SK-N-SH (cell line): ENCODE results near the gene C1orf210. TPM values are rescaled to one million over a fixed set of nuclear protein-coding genes. Genes with fewer than 3 reads are reported as not detected.

ENCODE experiments used
- CTCF ChIA-PET: fragments of 300-600, 350-600 bp; formaldehyde crosslinking; extraction: SDS; loops from one replicate; lab custom pipeline; 2021; lab: Yijun Ruan, JAX
- POLR2A ChIA-PET: fragments of 350-600 bp; sonication (Branson Sonifier 250); formaldehyde crosslinking; extraction: SDS; loops from one replicate; lab custom pipeline; 2020; ENCODE audit warnings: antibody characterized with exemption, inconsistent platforms; lab: Yijun Ruan, JAX
- DNase-seq: peaks from one replicate; pipeline ENCODE4 v3.0.0; 2012
- H2AFZ ChIP-seq: fragments of 200-600 bp; sonication (generic); 2 replicates; pipeline ENCODE4 v1.8.1; 2016; ENCODE audit warnings: antibody characterized with exemption, mild to moderate bottlenecking, low read depth
- H3F3A ChIP-seq: fragments of 200-600 bp; sonication (generic); replicated peaks from 2 replicates; pipeline ENCODE3; 2016; ENCODE audit warnings: antibody characterized with exemption, mild to moderate bottlenecking; ENCODE audit not compliant: insufficient read depth
- H3K27ac ChIP-seq, 2 experiments: fragments of 200-500 bp in 1 of 2; fragments of 200-600 bp in 1 of 2; sonication (Bioruptor generic) in 1 of 2; sonication (generic), shearing (Covaris generic) in 1 of 2; 2 replicates each; pipeline versions ENCODE4 v1.5.1 to v1.6.1; 2014 to 2016; ENCODE audit warnings: low read depth in 2 of 2, inconsistent platforms in 1 of 2, low read length in 1 of 2, mild to moderate bottlenecking in 1 of 2, mixed read lengths in 1 of 2
- H3K27me3 ChIP-seq: fragments of 200-600 bp; sonication (generic), shearing (Covaris generic); 2 replicates; pipeline ENCODE4 v1.6.1; 2016; ENCODE audit warnings: mixed run types; ENCODE audit not compliant: insufficient read depth
- H3K36me3 ChIP-seq, 2 experiments: fragments of 200-500 bp in 1 of 2; fragments of 200-600 bp in 1 of 2; sonication (Bioruptor generic) in 1 of 2; sonication (generic) in 1 of 2; replicated peaks in 1 of 2; 2 replicates each; pipeline versions ENCODE3 to v1.5.1; 2014 to 2016; ENCODE audit warnings: low read length in 1 of 2, mild to moderate bottlenecking in 1 of 2; ENCODE audit not compliant: insufficient read depth in 2 of 2, control insufficient read depth in 1 of 2
- H3K4me1 ChIP-seq, 2 experiments: fragments of 200-500 bp in 1 of 2; fragments of 200-600 bp in 1 of 2; sonication (Bioruptor generic) in 1 of 2; sonication (generic), shearing (Covaris generic) in 1 of 2; 2 replicates each; pipeline versions ENCODE4 v1.5.1 to v1.6.1; 2014 to 2016; ENCODE audit warnings: low read depth in 1 of 2, low read length in 1 of 2, mixed run types in 1 of 2; ENCODE audit not compliant: insufficient read depth in 2 of 2, control insufficient read depth in 1 of 2
- H3K4me2 ChIP-seq: fragments of 200-600 bp; sonication (generic), shearing (Covaris generic); 2 replicates; pipeline ENCODE4 v1.6.1; 2017; ENCODE audit warnings: mixed run types
- H3K4me3 ChIP-seq, 2 experiments: fragments of 200-500 bp in 1 of 2; fragments of 200-600 bp in 1 of 2; sonication (Bioruptor generic) in 1 of 2; sonication (generic), shearing (Covaris generic) in 1 of 2; 2 replicates each; pipeline versions ENCODE4 v1.5.1 to v1.8.1; 2014 to 2016; ENCODE audit warnings: low read depth in 2 of 2, inconsistent platforms in 1 of 2, low read length in 1 of 2, mild to moderate bottlenecking in 1 of 2, mixed read lengths in 1 of 2, moderate library complexity in 1 of 2
- H3K79me2 ChIP-seq: fragments of 200-600 bp; sonication (generic); 2 replicates; pipeline ENCODE4 v1.8.1; 2017; ENCODE audit warnings: mild to moderate bottlenecking; ENCODE audit not compliant: insufficient read depth
- H3K9ac ChIP-seq: fragments of 200-600 bp; sonication (generic); 2 replicates; pipeline ENCODE4 v1.6.1; 2017; ENCODE audit warnings: mixed run types
- H3K9me2 ChIP-seq: fragments of 200-600 bp; sonication (generic); 2 replicates; pipeline ENCODE4 v1.6.1; 2017; ENCODE audit warnings: mixed run types
- H3K9me3 ChIP-seq: fragments of 200-600 bp; sonication (generic); 2 replicates; pipeline ENCODE4 v1.6.1; 2017; ENCODE audit warnings: mixed run types, mild to moderate bottlenecking, moderate library complexity
- H4K20me1 ChIP-seq: fragments of 200-600 bp; sonication (generic); 2 replicates; pipeline ENCODE4 v1.6.1; 2017; ENCODE audit warnings: mild to moderate bottlenecking, mixed run types; ENCODE audit not compliant: insufficient read depth
- FOSL2 ChIP-seq: IDR thresholded peaks from 2 replicates; pipeline ENCODE4 v1.4.0; 2012; ENCODE audit warnings: low read depth, mild to moderate bottlenecking, moderate library complexity, borderline replicate concordance
- FOXJ3 ChIP-seq: sonication (generic); formaldehyde crosslinking; IDR thresholded peaks from 2 replicates; pipeline ENCODE4 v1.5.1; 2020; ENCODE audit warnings: mild to moderate bottlenecking, missing genetic modification reagents
- FOXM1 ChIP-seq: IDR thresholded peaks from 2 replicates; pipeline ENCODE4 v1.4.0; 2012; ENCODE audit warnings: low read depth, mild to moderate bottlenecking
- GABPA ChIP-seq: IDR thresholded peaks from 2 replicates; pipeline ENCODE4 v1.4.0; 2012; ENCODE audit warnings: low read depth, mild to moderate bottlenecking
- GATA2 ChIP-seq: sonication (generic); formaldehyde crosslinking; IDR thresholded peaks from 2 replicates; pipeline ENCODE4 v1.5.0; 2020; ENCODE audit warnings: mild to moderate bottlenecking, missing genetic modification reagents
- MXI1 ChIP-seq: IDR thresholded peaks from 2 replicates; pipeline ENCODE4 v1.6.1; 2012; ENCODE audit warnings: mild to moderate bottlenecking, low read depth, low read length, improper control_type of control experiment
- RAD21 ChIP-seq: IDR thresholded peaks from 2 replicates; pipeline ENCODE4 v1.6.1; 2012; ENCODE audit warnings: mild to moderate bottlenecking, low read length
- RCOR1 ChIP-seq: fragments of 150-350 bp; IDR thresholded peaks from 2 replicates; pipeline ENCODE4 v1.6.1; 2017; ENCODE audit warnings: antibody characterized with exemption, low read length
- RXRA ChIP-seq: IDR thresholded peaks from 2 replicates; pipeline ENCODE4 v1.4.0; 2012; ENCODE audit warnings: low read depth, mild to moderate bottlenecking, borderline replicate concordance
- SMC3 ChIP-seq: IDR thresholded peaks from 2 replicates; pipeline ENCODE4 v1.6.1; 2012; ENCODE audit warnings: low read depth, low read length, improper control_type of control experiment
- WGBS: methylation state at CpG from one replicate; pipeline ENCODE4 v1.1.6; 2017; ENCODE audit warnings: low lambda C conversion rate; 5-methylcytosine and 5-hydroxymethylcytosine counted together
- polyA plus RNA-seq, 3 experiments: library from polyadenylated mRNA; depleted of rRNA; stranded (reverse); fragments of >200 nt; gene quantifications; 2 replicates each; pipeline ENCODE4 v1.2.3, GENCODE V29; 2012
- TF ChIP-seq, protein P1 (sequence below): fragments of 150-350 bp; IDR thresholded peaks from 2 replicates; pipeline ENCODE4 v1.6.1; 2017; ENCODE audit warnings: antibody characterized with exemption, low read length, low read depth, borderline replicate concordance
- TF ChIP-seq, protein P2 (sequence below): IDR thresholded peaks from 2 replicates; pipeline ENCODE4; 2012
- TF ChIP-seq, protein P3 (sequence below): fragments of 200-600 bp; sonication (generic); IDR thresholded peaks from 2 replicates; pipeline ENCODE4 v1.6.1; 2017; ENCODE audit warnings: antibody characterized with exemption, mild to moderate bottlenecking, moderate library complexity

The C1orf210 gene
- polyA plus RNA-seq, 1 of the 3 experiments (the other 2 are of a cell fraction) = not detected

DNA sequence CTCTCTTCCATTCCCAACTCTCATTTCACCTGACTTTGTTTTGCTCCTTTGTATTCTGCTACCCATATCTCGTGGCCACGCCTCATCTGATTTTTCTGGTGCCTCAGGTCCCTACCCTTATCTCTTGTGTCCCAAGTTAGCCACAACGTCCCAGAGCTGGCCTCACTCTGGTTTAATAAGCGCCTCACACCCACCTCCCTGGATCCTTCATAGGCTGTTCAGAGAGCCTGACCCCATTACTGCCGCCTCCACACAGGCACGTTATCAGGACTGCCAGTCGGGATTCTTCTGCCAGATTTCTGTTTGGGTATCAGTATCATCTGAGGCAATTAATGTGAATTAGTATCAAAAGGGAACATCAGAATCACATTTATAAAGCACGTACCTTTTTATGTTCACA lies 50.3 kb downstream of the C1orf210 start:
- no peak overlapping the region for H3K4me2 ChIP-seq
- H3K9ac ChIP-seq = no peak overlapping the region
- H4K20me1 ChIP-seq = no peaks in the 10 kb centered on the region
- TF ChIP-seq RCOR1 (peak; percentile 45; the same call in 1 of the 2 replicates), FOXJ3 (CRISPR knock-in tag) (no peak)
- no peaks in the 10 kb centered on the region for H3K27me3 ChIP-seq
- no peaks in the 10 kb centered on the region for H3K9me3 ChIP-seq
- 67% methylated on average over 8 of the region's 8 CpGs for WGBS
- H3K4me3 ChIP-seq = no peak overlapping the region
- no peak overlapping the region for H2AFZ ChIP-seq
- no peaks in the 10 kb centered on the region for H3K79me2 ChIP-seq
- H3F3A ChIP-seq = peaks cover 6% of the 10 kb centered on the region
- POLR2A ChIA-PET = no interaction called here
- no peaks in the 10 kb centered on the region for H3K36me3 ChIP-seq
- H3K4me1 ChIP-seq = peaks cover 6 to 8% of the 10 kb centered on the region in 2 experiments; a peak in 2 of 4 replicates
- H3K9me2 ChIP-seq = no peaks in the 10 kb centered on the region
- CTCF ChIA-PET = interaction anchor here (1.9 to 3.6 kb wide), 2 partner anchors 8 to 179 kb away, joined by 11 to 17 read pairs; no protein-coding TSS in a partner anchor
- no peak for DNase-seq
- no peak overlapping the region for H3K27ac ChIP-seq

DNA sequence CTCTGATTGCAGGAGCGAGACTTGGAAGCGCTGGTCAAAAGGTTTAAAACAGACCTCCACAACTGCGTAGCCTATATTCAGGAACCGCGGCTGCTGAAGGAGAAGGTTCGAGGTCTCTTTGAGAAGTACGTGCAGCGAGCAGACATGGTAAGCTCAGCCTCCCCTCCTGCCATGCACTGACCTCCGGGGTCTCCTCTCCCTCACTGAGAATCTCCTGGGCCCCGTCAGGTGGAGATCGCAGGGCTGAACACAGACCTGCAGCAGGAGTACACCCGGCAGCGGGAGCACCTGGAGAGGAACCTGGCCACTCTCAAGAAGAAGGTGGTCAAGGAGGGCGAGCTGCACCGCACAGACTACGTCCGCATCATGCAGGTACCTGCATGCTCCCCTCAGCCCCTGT lies 51.1 kb downstream of the C1orf210 start:
- Histone ChIP-seq H3K4me2 (no peak overlapping the region), H3K36me3 (no peaks in the 10 kb centered on the region), H3K4me1 (peaks cover 6 to 8% of the 10 kb centered on the region in 2 experiments; a peak in 2 of 4 replicates), H3F3A (peaks cover 6% of the 10 kb centered on the region), H3K27me3 (no peaks in the 10 kb centered on the region), H4K20me1 (no peaks in the 10 kb centered on the region), H3K79me2 (no peaks in the 10 kb centered on the region), H3K4me3 (no peak overlapping the region), H3K9ac (no peak overlapping the region), H3K27ac (no peak overlapping the region), H3K9me3 (no peaks in the 10 kb centered on the region), H3K9me2 (no peaks in the 10 kb centered on the region), H2AFZ (no peak overlapping the region)
- DNase-seq = no peak
- ChIA-PET CTCF (interaction anchor here (1.1 to 3.6 kb wide), 2 partner anchors 123 to 180 kb away, joined by 3 to 17 read pairs; no protein-coding TSS in a partner anchor), POLR2A (no interaction called here)
- 89% methylated on average over 17 of the region's 17 CpGs for WGBS
- TF ChIP-seq FOXM1 (no peak), SMC3 (no peak), MXI1 (no peak), FOSL2 (no peak), RCOR1 (no peak), RAD21 (no peak)
- TF ChIP-seq, protein P1, sequence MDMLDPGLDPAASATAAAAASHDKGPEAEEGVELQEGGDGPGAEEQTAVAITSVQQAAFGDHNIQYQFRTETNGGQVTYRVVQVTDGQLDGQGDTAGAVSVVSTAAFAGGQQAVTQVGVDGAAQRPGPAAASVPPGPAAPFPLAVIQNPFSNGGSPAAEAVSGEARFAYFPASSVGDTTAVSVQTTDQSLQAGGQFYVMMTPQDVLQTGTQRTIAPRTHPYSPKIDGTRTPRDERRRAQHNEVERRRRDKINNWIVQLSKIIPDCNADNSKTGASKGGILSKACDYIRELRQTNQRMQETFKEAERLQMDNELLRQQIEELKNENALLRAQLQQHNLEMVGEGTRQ = no peak
- TF ChIP-seq, protein P2, sequence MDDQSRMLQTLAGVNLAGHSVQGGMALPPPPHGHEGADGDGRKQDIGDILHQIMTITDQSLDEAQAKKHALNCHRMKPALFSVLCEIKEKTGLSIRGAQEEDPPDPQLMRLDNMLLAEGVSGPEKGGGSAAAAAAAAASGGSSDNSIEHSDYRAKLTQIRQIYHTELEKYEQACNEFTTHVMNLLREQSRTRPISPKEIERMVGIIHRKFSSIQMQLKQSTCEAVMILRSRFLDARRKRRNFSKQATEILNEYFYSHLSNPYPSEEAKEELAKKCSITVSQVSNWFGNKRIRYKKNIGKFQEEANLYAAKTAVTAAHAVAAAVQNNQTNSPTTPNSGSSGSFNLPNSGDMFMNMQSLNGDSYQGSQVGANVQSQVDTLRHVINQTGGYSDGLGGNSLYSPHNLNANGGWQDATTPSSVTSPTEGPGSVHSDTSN = no peak

DNA sequence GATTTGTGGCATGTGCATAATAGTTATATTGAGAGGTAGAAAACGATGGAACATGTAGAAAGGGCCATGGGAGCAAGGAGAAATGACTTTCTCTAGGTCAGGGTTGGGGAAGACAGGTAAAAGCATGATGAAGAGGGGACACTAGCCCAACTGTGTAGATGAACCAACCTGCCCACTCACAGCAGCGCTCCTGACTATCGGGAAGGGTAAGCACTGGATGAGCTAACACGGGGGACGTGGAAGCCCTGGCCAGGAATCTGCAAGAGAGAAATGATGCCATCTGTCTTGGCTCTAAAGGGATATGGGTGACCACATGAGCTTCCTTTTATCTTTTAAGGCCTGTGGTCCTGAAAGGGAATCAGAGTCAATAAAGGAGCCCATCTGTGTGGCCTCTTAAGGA lies 51.8 kb downstream of the C1orf210 start:
- no peak overlapping the region for H2AFZ ChIP-seq
- CTCF ChIA-PET = interaction anchor here (1.1 to 3.6 kb wide), 2 partner anchors 123 to 180 kb away, joined by 3 to 17 read pairs; no protein-coding TSS in a partner anchor
- H3K9ac ChIP-seq = no peak overlapping the region
- H3K36me3 ChIP-seq = no peaks in the 10 kb centered on the region
- no peaks in the 10 kb centered on the region for H4K20me1 ChIP-seq
- no peaks in the 10 kb centered on the region for H3K9me2 ChIP-seq
- no peaks in the 10 kb centered on the region for H3K9me3 ChIP-seq
- peaks cover 6 to 8% of the 10 kb centered on the region in 2 experiments; a peak in 2 of 4 replicates for H3K4me1 ChIP-seq
- H3K79me2 ChIP-seq = no peaks in the 10 kb centered on the region
- no peak for DNase-seq
- H3F3A ChIP-seq = peaks cover 6% of the 10 kb centered on the region
- WGBS = 86% methylated on average over 5 of the region's 5 CpGs
- H3K27me3 ChIP-seq = no peaks in the 10 kb centered on the region
- no peak overlapping the region for H3K4me3 ChIP-seq
- TF ChIP-seq RXRA (no peak), GABPA (no peak), GATA2 (CRISPR knock-in tag) (no peak)
- TF ChIP-seq, protein P3, sequence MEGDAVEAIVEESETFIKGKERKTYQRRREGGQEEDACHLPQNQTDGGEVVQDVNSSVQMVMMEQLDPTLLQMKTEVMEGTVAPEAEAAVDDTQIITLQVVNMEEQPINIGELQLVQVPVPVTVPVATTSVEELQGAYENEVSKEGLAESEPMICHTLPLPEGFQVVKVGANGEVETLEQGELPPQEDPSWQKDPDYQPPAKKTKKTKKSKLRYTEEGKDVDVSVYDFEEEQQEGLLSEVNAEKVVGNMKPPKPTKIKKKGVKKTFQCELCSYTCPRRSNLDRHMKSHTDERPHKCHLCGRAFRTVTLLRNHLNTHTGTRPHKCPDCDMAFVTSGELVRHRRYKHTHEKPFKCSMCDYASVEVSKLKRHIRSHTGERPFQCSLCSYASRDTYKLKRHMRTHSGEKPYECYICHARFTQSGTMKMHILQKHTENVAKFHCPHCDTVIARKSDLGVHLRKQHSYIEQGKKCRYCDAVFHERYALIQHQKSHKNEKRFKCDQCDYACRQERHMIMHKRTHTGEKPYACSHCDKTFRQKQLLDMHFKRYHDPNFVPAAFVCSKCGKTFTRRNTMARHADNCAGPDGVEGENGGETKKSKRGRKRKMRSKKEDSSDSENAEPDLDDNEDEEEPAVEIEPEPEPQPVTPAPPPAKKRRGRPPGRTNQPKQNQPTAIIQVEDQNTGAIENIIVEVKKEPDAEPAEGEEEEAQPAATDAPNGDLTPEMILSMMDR = no peak
- TF ChIP-seq, protein P1 = no peak
- no peak overlapping the region for H3K4me2 ChIP-seq
- H3K27ac ChIP-seq = no peak overlapping the region
- POLR2A ChIA-PET = no interaction called here
